ENCODE results near the gene PTH1R.

Gene PTH1R

DNA sequence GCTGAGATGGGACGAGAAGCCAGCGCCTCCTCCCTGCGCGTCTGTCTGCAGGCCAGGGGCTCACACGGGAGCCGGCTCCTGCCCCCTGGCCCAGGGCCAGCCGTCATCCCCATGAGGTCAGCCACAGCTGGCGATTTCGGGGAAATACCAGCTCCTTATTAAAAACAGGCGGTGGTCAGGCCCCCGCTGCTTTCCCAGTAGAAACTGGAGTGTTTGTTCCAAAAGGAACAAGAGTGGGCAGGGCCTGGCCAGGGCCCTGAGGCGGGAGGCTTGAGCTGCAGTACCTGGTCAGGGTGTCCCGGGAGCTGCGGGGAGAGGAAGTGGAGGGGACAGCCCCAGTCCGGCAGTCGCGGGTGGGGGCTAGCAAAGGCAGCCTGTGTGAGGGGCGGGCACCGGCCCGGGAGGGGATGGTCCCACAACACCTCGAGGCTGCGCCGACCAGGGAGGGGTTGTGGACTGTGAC, 32.1 kb upstream of the PTH1R start:
- TF ChIP-seq, protein P1, sequence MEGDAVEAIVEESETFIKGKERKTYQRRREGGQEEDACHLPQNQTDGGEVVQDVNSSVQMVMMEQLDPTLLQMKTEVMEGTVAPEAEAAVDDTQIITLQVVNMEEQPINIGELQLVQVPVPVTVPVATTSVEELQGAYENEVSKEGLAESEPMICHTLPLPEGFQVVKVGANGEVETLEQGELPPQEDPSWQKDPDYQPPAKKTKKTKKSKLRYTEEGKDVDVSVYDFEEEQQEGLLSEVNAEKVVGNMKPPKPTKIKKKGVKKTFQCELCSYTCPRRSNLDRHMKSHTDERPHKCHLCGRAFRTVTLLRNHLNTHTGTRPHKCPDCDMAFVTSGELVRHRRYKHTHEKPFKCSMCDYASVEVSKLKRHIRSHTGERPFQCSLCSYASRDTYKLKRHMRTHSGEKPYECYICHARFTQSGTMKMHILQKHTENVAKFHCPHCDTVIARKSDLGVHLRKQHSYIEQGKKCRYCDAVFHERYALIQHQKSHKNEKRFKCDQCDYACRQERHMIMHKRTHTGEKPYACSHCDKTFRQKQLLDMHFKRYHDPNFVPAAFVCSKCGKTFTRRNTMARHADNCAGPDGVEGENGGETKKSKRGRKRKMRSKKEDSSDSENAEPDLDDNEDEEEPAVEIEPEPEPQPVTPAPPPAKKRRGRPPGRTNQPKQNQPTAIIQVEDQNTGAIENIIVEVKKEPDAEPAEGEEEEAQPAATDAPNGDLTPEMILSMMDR (IDR thresholded peaks at IDR 0.05; ENCODE audit: insufficient read depth, missing control alignments): no peak
- no peak for DNase-seq (ENCODE audit: insufficient read length, low spot score)
- FAIRE-seq: no peak

DNA sequence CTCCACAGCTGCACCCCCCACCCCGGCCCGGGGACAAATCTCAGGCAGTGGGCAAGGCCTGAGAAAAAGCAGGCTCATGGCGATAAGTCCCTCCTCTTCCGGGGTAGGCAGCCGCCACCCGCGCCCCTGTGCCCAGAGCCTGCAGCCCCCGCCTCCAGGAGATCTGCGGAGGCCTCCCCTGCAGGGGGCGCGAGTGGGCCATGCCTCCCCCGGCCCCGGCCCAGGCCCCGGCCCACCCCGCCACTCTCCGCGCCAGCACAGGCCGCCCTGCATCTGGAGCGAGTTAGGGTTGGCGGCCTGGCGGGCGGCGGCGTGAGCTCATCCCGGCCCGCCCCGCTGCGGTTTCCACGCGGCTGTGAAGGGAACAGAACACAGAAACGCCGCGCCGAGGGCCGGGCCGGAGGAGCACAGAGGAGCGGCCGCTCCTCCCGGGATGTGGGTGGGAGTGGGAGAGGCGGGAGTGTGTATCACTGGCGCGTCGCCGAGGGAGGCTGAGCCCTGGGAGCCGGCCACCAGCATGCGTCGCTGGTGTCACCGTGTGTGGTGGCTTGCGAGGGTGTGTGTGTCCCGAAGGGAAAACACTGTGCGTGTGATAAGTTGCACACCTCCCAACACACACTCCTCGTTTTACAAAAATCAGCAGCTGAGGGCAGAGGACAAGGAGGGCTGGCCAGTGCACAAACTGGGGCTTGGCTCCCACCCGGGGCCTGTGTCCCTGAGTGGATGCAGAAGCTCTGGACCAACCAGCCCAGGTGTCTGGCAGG, 31.5 kb upstream of the PTH1R start:
- no peak for DNase-seq (ENCODE audit: insufficient read length, low spot score)
- FAIRE-seq: no peak
- TF ChIP-seq, protein P1 (IDR thresholded peaks at IDR 0.05; ENCODE audit: insufficient read depth, missing control alignments): no peak

DNA sequence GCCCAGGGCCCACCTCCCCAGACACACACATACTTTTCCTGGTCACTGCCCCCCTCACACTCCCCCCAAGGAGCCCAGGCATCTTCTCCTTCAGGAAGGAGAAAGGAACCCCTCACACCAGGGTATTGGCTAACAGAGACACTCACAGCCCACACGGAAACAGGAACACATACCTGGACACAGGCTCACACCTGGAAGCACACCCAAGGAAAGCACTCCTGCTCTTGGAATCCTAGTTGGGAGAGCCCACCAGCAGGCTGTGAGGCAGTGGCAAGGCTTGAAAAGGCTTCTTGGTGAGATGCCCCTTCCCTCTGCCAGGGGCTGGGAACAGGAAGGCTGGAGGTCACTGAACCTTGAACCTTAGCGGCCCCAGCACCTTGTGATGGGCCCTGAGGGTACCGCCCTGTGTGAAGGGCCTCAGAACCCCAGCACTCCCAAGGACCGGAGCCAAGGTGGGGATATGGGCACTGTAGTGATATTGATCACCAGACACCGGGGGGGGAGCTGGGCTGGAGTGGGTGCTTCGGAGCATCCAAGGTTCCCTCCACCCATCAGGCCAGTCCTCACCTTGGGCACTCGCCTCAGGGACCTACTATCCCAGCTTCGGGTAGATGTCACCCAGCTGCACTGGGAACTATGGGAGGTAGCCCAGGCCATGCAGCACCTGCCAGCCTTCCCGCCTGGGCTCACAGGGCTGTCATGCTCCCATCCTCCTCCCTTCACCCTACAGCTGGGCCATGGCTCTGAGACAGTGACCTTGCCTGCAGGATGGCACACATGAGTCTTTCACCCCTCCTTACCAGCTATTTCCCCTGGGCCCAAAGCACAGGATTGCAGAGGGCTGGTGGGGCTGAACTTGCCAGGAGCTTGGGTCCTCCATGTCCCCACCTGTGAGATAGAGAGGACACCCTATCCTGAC, 30.6 kb upstream of the PTH1R start:
- no peak for DNase-seq (ENCODE audit: insufficient read length, low spot score)
- FAIRE-seq: no peak
- TF ChIP-seq, protein P1 (IDR thresholded peaks at IDR 0.05; ENCODE audit: insufficient read depth, missing control alignments): no peak

DNA sequence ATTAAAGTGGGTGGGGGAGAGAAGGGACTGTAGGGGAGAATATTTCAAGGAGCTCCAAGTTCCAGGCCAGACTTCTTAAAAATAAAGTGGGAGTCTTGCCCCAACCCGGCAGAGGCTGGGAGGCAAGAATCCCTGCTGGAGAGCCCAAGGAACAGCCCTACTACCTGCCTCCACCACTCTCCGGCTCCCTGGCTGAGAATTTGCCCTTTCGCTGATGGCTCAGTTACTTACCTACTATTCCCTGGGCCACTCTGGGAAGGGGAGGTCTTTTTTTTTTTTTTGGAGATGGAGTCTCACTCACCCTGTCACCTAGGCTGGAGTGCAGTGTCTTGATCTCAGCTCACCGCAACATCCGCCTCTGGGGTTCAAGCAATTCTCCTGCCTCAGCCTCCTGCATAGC, 29.8 kb upstream of the PTH1R start:
- FAIRE-seq: no peak
- TF ChIP-seq, protein P1 (IDR thresholded peaks at IDR 0.05; ENCODE audit: insufficient read depth, missing control alignments): no peak
- DNase-seq (ENCODE audit: insufficient read length, low spot score): no peak

DNA sequence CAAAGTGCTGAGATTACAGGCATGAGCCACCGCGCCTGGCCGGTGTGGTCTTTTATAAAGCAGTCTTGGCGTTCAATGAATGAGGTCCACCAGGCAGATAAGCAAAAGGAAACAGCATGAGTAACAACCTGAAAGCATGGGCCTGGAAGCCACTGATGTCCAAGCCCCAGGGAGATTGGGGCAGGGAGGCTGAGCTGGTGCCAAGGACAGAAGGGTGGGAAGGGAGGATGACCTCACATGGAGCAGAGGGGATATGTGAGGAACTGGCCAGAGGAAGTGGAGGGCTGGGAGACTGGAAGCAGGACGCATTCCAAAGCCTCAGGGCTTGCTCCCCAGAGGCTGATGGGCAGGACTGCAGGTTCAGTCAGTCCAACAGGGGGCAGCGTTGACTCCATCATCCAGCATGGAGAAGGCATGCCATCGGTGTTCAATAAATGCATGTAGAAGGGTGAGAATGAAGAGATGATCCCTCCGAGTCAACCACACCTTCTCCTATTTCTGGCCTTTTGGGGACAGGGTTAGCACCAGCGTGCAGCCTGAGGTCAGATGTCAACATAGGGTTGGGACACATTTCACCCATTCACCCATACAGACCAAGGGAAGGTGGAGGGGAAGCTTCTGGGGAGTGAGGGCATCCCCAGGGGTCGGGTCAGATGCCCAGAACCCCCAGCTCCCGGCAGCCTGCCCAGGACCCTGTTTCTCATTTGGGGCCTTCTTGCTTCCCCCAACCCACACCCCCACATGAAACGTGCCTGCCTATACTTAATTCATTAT, 29.1 kb upstream of the PTH1R start:
- DNase-seq (ENCODE audit: insufficient read length, low spot score): no peak
- TF ChIP-seq, protein P1 (IDR thresholded peaks at IDR 0.05; ENCODE audit: insufficient read depth, missing control alignments): no peak
- FAIRE-seq: no peak

DNA sequence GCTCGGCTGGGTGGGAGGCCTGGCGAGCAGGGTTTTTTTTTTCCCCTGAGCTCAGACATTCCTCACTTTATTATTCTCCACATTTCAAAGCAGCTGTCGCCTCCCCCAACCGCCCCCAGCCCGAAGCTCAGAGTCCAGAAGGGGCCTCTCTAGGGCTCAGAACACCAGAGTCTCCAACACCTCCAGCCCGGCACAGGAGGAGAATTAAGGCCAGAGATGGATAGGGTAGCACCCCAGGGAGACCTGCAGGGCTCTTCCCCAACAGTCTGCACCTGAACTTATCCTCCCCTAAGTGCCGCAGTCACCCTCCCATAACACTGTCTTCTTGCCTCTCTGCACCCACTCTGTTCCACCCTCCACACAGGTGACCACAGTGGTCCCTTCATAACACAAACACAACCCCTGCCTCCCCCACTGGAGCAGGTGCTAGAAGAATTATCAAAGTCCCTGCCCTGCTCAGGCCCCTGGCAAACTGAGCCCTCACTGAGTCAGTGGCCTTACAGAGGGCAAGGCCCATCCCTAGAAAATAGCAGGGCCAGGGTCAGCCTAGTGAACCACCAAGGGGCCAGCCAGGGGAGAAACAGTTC, 28.4 kb upstream of the PTH1R start:
- FAIRE-seq: no peak
- DNase-seq (ENCODE audit: insufficient read length, low spot score): no peak
- TF ChIP-seq, protein P1 (IDR thresholded peaks at IDR 0.05; ENCODE audit: insufficient read depth, missing control alignments): no peak

Measured in D721Med (cell line).